ENCODE data around the gene CSMD2. TPM values are rescaled to one million over a fixed set of nuclear protein-coding genes. Genes with fewer than 3 reads are reported as not detected.

CSMD2 gene
- polyA plus RNA-seq, 1 experiment, result 1.8 TPM

DNA sequence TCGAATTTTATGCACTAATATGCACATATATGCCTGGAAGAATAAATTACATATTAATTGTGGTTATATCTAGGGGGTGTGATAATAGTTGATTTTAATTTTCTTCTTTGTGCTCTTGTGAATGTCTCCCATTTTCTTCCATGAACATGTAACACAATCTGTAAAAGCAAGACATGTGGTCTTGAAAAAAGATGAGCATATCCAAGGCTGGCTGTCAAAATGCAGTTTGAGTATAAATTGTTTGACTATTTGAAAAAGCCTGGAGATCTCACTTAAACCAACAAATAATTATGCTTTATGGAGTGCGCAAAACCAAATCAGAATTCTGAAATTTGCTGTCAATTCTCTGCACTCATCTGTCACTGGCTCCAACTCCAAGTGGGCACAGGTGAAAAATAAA, 157.3 kb downstream of the CSMD2 start:
- H3K27me3 ChIP-seq (ENCODE audit: control insufficient read depth, insufficient read depth, low read length), result no peaks in the 10 kb centered on the region
- H3K4me3 ChIP-seq (ENCODE audit: low read depth, low read length), result no peak overlapping the region
- TF ChIP-seq, protein P1, sequence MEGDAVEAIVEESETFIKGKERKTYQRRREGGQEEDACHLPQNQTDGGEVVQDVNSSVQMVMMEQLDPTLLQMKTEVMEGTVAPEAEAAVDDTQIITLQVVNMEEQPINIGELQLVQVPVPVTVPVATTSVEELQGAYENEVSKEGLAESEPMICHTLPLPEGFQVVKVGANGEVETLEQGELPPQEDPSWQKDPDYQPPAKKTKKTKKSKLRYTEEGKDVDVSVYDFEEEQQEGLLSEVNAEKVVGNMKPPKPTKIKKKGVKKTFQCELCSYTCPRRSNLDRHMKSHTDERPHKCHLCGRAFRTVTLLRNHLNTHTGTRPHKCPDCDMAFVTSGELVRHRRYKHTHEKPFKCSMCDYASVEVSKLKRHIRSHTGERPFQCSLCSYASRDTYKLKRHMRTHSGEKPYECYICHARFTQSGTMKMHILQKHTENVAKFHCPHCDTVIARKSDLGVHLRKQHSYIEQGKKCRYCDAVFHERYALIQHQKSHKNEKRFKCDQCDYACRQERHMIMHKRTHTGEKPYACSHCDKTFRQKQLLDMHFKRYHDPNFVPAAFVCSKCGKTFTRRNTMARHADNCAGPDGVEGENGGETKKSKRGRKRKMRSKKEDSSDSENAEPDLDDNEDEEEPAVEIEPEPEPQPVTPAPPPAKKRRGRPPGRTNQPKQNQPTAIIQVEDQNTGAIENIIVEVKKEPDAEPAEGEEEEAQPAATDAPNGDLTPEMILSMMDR (IDR thresholded peaks at IDR 0.05; ENCODE audit: insufficient read depth, low read depth, low read length), result no peak
- ChIA-PET CTCF (no interaction called here), POLR2A (no interaction called here)
- DNase-seq (ENCODE audit: low read depth), result no peak
- no peaks in the 10 kb centered on the region for H3K36me3 ChIP-seq (ENCODE audit: control insufficient read depth, insufficient read depth, low read length)

DNA sequence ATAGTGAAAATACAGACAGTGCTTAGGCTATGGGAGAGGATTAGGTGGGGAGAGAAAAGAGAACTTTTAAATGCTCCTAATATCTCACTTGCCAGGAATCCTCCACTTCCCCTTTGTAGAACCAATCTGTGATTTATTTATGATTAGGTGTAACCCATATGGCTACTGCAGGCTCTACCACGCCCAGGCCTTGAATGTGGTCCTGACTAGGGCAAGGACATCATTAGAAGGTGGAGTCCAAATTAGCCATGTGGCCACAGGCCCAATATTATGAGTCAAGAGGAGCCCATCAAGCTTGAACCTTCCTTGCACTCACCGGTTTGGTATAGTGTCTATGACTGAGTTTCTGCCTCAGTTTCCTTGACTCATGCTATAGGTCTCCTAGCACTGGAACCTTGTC, 159.7 kb downstream of the CSMD2 start:
- CTCF ChIA-PET, result interaction anchor here (1.1 kb wide), 1 partner anchor 10 kb away, joined by 3 read pairs; no protein-coding TSS in a partner anchor
- no peak for DNase-seq (ENCODE audit: low read depth)

DNA sequence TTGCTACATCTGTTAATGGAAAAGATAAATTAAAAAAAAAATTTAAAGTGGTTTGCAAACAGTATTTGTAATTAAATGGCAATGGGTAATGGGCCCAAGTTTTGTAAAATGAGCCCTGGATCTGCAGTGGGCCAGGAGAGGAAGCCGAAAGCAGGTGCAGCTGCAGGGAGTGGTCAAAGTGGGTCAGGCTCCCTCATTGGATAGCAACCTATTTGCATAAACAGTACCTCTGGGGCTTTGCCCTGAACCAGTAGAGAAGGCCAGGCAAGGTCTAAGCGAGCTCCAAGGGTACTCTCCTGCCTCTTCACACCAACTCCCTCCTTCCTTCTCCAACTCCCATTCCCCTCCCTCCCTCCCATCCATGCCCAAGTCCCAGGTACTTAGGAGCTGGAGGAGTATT, 162.2 kb downstream of the CSMD2 start:
- TF ChIP-seq, protein P1 (IDR thresholded peaks at IDR 0.05; ENCODE audit: insufficient read depth, low read depth, low read length), result no peak
- no peaks in the 10 kb centered on the region for H3K27me3 ChIP-seq (ENCODE audit: control insufficient read depth, insufficient read depth, low read length)
- ChIA-PET POLR2A (no interaction called here), CTCF (interaction anchor here (0.9 to 1.9 kb wide), 2 partner anchors 11 to 160 kb away, joined by 3 to 12 read pairs; no protein-coding TSS in a partner anchor)
- H3K36me3 ChIP-seq (ENCODE audit: control insufficient read depth, insufficient read depth, low read length), result no peaks in the 10 kb centered on the region
- no peak overlapping the region for H3K4me3 ChIP-seq (ENCODE audit: low read depth, low read length)
- no peak for DNase-seq (ENCODE audit: low read depth)

More for the DNA sequence above, 159.7 kb downstream of the CSMD2 start:
- POLR2A ChIA-PET, result no interaction called here
- H3K27me3 ChIP-seq (ENCODE audit: control insufficient read depth, insufficient read depth, low read length), result no peaks in the 10 kb centered on the region
- no peak overlapping the region for H3K4me3 ChIP-seq (ENCODE audit: low read depth, low read length)
- no peaks in the 10 kb centered on the region for H3K36me3 ChIP-seq (ENCODE audit: control insufficient read depth, insufficient read depth, low read length)
- TF ChIP-seq, protein P1 (IDR thresholded peaks at IDR 0.05; ENCODE audit: insufficient read depth, low read depth, low read length), result no peak

DNA sequence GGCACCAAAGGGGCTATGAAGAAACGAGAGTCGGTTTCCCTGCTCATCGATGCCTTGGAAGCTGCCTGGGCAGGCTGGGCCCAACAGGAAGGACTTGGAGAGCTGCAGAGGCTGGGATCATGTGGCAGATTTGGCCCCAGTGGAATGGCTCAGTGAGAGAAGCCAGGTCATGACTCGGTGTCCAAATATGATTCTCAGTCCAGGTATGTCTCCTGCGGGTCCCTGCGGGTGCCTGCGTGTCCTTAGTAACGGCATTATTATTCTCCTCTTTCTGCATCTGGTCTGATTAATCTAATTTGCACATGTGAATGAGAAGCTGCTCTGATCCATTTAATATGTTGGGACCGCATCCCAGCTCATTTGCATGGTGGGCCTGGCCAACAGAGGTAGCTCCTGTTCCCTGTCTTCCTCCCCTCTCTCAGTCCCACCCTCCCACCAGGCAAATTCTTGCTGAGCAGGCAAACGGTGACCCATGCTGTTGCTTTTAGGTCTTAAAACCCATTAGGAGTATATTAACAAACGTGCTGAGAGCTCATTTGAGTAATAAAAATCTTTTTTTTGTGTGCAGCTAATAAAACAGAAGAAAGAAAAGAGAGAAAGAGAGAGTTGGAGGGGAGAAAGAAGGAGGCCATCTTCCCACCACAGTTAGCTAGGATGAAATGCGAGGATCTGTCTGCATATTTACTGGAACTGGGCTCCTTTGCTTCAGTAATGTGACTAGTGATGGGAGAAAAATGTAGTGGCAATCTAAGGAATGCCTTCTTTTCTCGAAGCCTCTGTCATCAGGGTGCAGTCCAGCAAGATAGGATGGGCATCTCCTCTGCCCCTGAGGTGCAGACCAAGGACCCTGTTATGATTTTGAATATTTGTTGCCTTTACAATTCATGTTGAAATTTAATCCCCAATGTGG, 167.6 kb downstream of the CSMD2 start:
- Histone ChIP-seq H3K36me3 (ENCODE audit: control insufficient read depth, insufficient read depth, low read length) (no peaks in the 10 kb centered on the region), H3K4me3 (ENCODE audit: low read depth, low read length) (no peak overlapping the region), H3K27me3 (ENCODE audit: control insufficient read depth, insufficient read depth, low read length) (no peaks in the 10 kb centered on the region)
- DNase-seq (ENCODE audit: low read depth), result no peak
- CTCF ChIA-PET, result interaction anchor here (1.0 to 1.7 kb wide), 2 partner anchors 16 to 262 kb away, joined by 3 to 7 read pairs; no protein-coding TSS in a partner anchor
- POLR2A ChIA-PET, result no interaction called here
- TF ChIP-seq, protein P1 (IDR thresholded peaks at IDR 0.05; ENCODE audit: insufficient read depth, low read depth, low read length), result no peak

DNA sequence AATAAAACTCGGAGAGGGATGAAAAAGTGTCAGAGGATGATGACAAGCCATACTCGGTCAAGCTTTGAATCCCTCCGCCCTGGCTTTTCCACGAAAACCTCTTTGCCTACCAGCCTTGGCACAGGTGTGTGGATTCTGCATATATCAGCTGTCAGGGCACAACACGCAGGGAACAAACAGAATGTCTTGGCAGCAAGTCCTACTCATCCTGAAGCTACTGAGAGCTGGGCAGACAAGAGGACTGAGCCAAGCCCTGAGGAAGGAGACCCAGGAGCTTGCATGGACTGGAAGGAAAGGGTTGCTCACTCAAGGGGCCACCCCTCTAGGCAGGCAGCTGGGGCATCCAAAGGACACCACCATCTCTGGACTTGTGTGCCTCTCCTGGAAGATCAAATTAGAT, 168.7 kb downstream of the CSMD2 start:
- CTCF ChIA-PET, result no interaction called here
- POLR2A ChIA-PET, result no interaction called here

More for the DNA sequence above, 168.7 kb downstream of the CSMD2 start:
- Histone ChIP-seq H3K4me3 (ENCODE audit: low read depth, low read length) (no peak overlapping the region), H3K36me3 (ENCODE audit: control insufficient read depth, insufficient read depth, low read length) (no peaks in the 10 kb centered on the region), H3K27me3 (ENCODE audit: control insufficient read depth, insufficient read depth, low read length) (no peaks in the 10 kb centered on the region)
- no peak for DNase-seq (ENCODE audit: low read depth)
- TF ChIP-seq, protein P1 (IDR thresholded peaks at IDR 0.05; ENCODE audit: insufficient read depth, low read depth, low read length), result no peak

Measured in BJ (cell line).